DOHH2 (cell line): ENCODE data around the gene MBTPS1.
A peak's percentile ranks its signal among the peaks of the same experiment; 100 is the strongest.

Source experiments
- H3F3A ChIP-seq: fragments of 200-600 bp; sonication (generic), shearing (Covaris generic); 2 replicates; pipeline ENCODE4 v1.6.0; 2016; ENCODE audit warnings: antibody characterized with exemption, mild to moderate bottlenecking; ENCODE audit not compliant: control insufficient read depth, insufficient read depth
- H3K27ac ChIP-seq: fragments of 200-600 bp; sonication (generic); 2 replicates; pipeline ENCODE4 v1.5.1; 2014; ENCODE audit warnings: low read depth, mild to moderate bottlenecking, low read length, moderate library complexity
- H3K27me3 ChIP-seq: fragments of 200-600 bp; sonication (generic); 2 replicates; pipeline ENCODE4 v1.6.1; 2014; ENCODE audit warnings: mild to moderate bottlenecking, low read length, mixed read lengths; ENCODE audit not compliant: control insufficient read depth
- H3K36me3 ChIP-seq: fragments of 200-600 bp; sonication (generic); 2 replicates; pipeline ENCODE4 v1.6.1; 2014; ENCODE audit warnings: mild to moderate bottlenecking, low read length, moderate library complexity, mixed read lengths; ENCODE audit not compliant: control insufficient read depth
- H3K4me1 ChIP-seq: fragments of 200-600 bp; sonication (generic); 2 replicates; pipeline ENCODE4 v1.6.1; 2014; ENCODE audit warnings: mild to moderate bottlenecking, low read length, mixed read lengths; ENCODE audit not compliant: control insufficient read depth
- H3K4me2 ChIP-seq: fragments of 200-600 bp; sonication (generic); 2 replicates; pipeline ENCODE4 v1.6.0; 2014; ENCODE audit warnings: mild to moderate bottlenecking, low read length, moderate library complexity
- H3K4me3 ChIP-seq: fragments of 200-600 bp; sonication (generic); 2 replicates; pipeline ENCODE4 v1.5.1; 2014; ENCODE audit warnings: mild to moderate bottlenecking, low read length, mixed read lengths
- H3K79me2 ChIP-seq: fragments of 200-600 bp; sonication (generic); 2 replicates; pipeline ENCODE4 v1.6.1; 2014; ENCODE audit warnings: mild to moderate bottlenecking, low read length, mixed read lengths; ENCODE audit not compliant: control insufficient read depth
- H3K9me2 ChIP-seq: fragments of 200-600 bp; sonication (generic); replicated peaks from 2 replicates; pipeline ENCODE4 v1.6.1; 2014; ENCODE audit warnings: mild to moderate bottlenecking, low read length, mixed read lengths; ENCODE audit not compliant: control insufficient read depth
- H3K9me3 ChIP-seq: fragments of 200-600 bp; sonication (generic); 2 replicates; pipeline ENCODE4 v1.6.1; 2014; ENCODE audit warnings: antibody characterized with exemption, low read length, mixed read lengths; ENCODE audit not compliant: control insufficient read depth, insufficient read depth
- H4K20me1 ChIP-seq: fragments of 200-600 bp; sonication (generic); 2 replicates; pipeline ENCODE4 v1.6.0; 2014; ENCODE audit warnings: low read depth, mild to moderate bottlenecking, antibody characterized with exemption, low read length, moderate library complexity; ENCODE audit not compliant: control insufficient read depth, insufficient read depth
- EZH2phosphoT487 ChIP-seq: fragments of 200-600 bp; sonication (generic); IDR thresholded peaks from 2 replicates; pipeline ENCODE4 v1.6.1; 2017; ENCODE audit warnings: borderline replicate concordance, mild to moderate bottlenecking, antibody characterized with exemption, low read length, moderate library complexity, mixed read lengths
- TF ChIP-seq, protein P1 (sequence below): fragments of 200-600 bp; sonication (generic); IDR thresholded peaks from one replicate; pipeline ENCODE4 v1.5.1; 2014; ENCODE audit warnings: antibody characterized with exemption, mild to moderate bottlenecking, low read depth, low read length; ENCODE audit not compliant: poor library complexity, severe bottlenecking

Gene MBTPS1

DNA sequence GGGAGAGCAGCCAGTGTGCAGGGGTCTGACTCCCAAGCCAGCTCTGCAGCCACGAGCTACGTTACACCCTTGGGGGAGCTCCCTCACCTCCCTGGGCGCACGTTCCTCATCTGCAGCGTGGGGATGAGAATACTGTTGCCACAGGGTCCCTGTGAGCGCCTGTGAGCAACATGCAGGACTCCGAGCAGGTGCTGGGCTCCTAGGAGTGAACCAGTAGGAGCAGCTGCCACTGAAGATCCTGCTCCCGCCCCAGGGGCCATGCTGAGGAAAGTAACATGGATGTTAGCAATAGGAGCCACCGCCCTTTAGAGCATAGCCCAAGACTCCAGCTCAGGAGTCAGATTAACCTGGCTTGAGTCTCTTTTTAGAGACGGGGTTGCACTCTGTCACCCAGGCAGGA is 44.3 kb upstream of the MBTPS1 start:
- no peak overlapping the region for H3K4me2 ChIP-seq
- no peaks in the 10 kb centered on the region for H3F3A ChIP-seq
- H3K4me3 ChIP-seq = no peak overlapping the region
- peaks cover 33% of the 10 kb centered on the region for H3K27me3 ChIP-seq
- H3K4me1 ChIP-seq = no peaks in the 10 kb centered on the region
- H3K79me2 ChIP-seq = no peaks in the 10 kb centered on the region
- TF ChIP-seq, protein P1, sequence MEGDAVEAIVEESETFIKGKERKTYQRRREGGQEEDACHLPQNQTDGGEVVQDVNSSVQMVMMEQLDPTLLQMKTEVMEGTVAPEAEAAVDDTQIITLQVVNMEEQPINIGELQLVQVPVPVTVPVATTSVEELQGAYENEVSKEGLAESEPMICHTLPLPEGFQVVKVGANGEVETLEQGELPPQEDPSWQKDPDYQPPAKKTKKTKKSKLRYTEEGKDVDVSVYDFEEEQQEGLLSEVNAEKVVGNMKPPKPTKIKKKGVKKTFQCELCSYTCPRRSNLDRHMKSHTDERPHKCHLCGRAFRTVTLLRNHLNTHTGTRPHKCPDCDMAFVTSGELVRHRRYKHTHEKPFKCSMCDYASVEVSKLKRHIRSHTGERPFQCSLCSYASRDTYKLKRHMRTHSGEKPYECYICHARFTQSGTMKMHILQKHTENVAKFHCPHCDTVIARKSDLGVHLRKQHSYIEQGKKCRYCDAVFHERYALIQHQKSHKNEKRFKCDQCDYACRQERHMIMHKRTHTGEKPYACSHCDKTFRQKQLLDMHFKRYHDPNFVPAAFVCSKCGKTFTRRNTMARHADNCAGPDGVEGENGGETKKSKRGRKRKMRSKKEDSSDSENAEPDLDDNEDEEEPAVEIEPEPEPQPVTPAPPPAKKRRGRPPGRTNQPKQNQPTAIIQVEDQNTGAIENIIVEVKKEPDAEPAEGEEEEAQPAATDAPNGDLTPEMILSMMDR = no peak
- no peak for TF ChIP-seq EZH2phosphoT487
- no peaks in the 10 kb centered on the region for H3K9me3 ChIP-seq
- no peaks in the 10 kb centered on the region for H3K9me2 ChIP-seq
- H4K20me1 ChIP-seq = no peaks in the 10 kb centered on the region
- H3K27ac ChIP-seq = no peak overlapping the region
- H3K36me3 ChIP-seq = no peaks in the 10 kb centered on the region

DNA sequence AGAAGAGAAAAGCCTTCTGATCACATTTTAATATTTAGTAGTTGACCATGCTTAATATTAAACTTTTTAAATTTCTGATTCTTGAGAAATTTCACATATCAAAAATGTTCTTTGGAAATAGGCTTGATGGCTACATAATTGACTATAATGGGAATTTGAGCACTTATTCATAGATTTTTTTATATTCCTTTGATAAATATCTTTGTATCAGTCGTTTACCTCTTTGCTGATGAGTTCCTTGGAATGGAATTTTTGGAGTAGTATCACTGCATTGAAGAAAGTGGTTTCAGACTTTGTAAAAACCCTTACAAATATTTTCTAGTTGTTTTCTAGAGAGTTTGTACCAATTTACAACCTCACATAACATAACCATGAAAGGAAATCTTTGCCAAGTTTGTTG is 43.1 kb upstream of the MBTPS1 start:
- Histone ChIP-seq H3K9me3 (no peaks in the 10 kb centered on the region), H3K9me2 (no peaks in the 10 kb centered on the region), H3K36me3 (no peaks in the 10 kb centered on the region), H4K20me1 (no peaks in the 10 kb centered on the region), H3K4me3 (no peak overlapping the region), H3K4me1 (no peaks in the 10 kb centered on the region), H3F3A (no peaks in the 10 kb centered on the region), H3K79me2 (no peaks in the 10 kb centered on the region), H3K27ac (no peak overlapping the region), H3K4me2 (no peak overlapping the region), H3K27me3 (peaks cover 33% of the 10 kb centered on the region)
- TF ChIP-seq, protein P1 = no peak

DNA sequence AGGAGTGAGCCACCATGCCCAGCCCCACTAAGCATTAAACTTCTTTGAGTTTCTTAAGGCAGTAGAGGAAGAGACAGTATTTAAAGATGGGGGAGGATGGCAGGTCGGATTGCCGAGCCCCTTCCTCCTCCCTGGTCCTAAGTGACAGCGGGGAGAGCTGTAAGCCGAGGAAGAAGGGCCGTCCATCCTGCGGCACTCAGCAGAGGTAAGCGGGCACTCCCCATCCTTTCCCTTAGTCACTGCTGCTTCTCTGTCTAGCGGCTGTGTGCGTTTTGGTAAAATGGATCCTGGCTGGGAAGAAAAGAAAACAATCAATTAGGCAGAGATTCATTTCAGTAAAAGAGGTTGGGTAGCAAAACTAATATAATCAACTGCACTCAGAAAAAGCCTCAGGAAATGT is 42.3 kb upstream of the MBTPS1 start:
- no peak overlapping the region for H3K4me3 ChIP-seq
- H3K27me3 ChIP-seq = peaks cover 33% of the 10 kb centered on the region
- H3K27ac ChIP-seq = no peak overlapping the region
- TF ChIP-seq, protein P1 = no peak
- no peak for TF ChIP-seq EZH2phosphoT487
- no peaks in the 10 kb centered on the region for H3F3A ChIP-seq
- H3K79me2 ChIP-seq = no peaks in the 10 kb centered on the region
- H3K4me1 ChIP-seq = no peaks in the 10 kb centered on the region
- no peaks in the 10 kb centered on the region for H3K9me3 ChIP-seq
- no peaks in the 10 kb centered on the region for H3K9me2 ChIP-seq
- no peak overlapping the region for H3K4me2 ChIP-seq
- H3K36me3 ChIP-seq = no peaks in the 10 kb centered on the region
- no peaks in the 10 kb centered on the region for H4K20me1 ChIP-seq

DNA sequence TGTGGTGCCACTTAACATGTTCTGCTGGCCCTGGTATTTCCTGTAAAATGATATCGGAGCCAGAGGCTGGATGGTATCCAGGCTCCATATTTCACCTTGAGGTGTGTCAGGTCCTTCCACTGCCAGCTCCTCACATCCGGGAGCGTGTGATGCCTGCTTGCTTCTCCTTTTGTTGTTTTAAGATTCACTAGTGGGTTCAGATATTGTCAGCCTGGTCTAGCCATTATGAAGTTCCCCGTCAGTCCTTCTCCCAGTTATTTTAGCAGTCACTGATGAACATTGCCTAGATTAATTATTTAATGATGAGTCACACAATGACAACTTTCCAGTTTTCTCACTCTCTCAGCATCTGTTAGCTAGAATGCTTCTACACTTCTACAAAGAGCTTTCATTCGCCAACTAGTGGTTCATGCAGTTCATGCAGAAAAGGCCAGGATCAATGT is 39.6 kb upstream of the MBTPS1 start:
- Histone ChIP-seq H3K9me2 (no peaks in the 10 kb centered on the region), H3K4me2 (no peak overlapping the region), H3K36me3 (no peaks in the 10 kb centered on the region), H3K4me1 (no peaks in the 10 kb centered on the region), H3K27me3 (peaks cover 26% of the 10 kb centered on the region), H3K4me3 (no peak overlapping the region), H3K9me3 (no peaks in the 10 kb centered on the region), H3K27ac (no peak overlapping the region), H4K20me1 (no peaks in the 10 kb centered on the region), H3F3A (no peaks in the 10 kb centered on the region), H3K79me2 (no peaks in the 10 kb centered on the region)
- TF ChIP-seq EZH2phosphoT487 = no peak
- TF ChIP-seq, protein P1 = peak; percentile 12
